PC-3 (cell line): Measurements from ENCODE around the gene ESPN.

ENCODE experiments used
- CTCF ChIP-seq: fragments of 300-600 bp; sonication (generic); conservative IDR thresholded peaks from 2 replicates; pipeline ENCODE4 v1.5.1; 2017; ENCODE audit warnings: antibody characterized with exemption, low read depth, mild to moderate bottlenecking, low read length
- EZH2 ChIP-seq: fragments of 300-600 bp; sonication (generic); IDR thresholded peaks from one replicate; pipeline ENCODE4 v1.6.1; 2017; ENCODE audit warnings: antibody characterized with exemption, mild to moderate bottlenecking, low read length; ENCODE audit not compliant: unreplicated experiment
- EZH2phosphoT487 ChIP-seq: fragments of 300-600 bp; sonication (generic); IDR thresholded peaks from 2 replicates; pipeline ENCODE4 v1.6.1; 2018; ENCODE audit warnings: mild to moderate bottlenecking, antibody characterized with exemption, low read length, borderline replicate concordance

- TF ChIP-seq CTCF: no peak
- no peak for TF ChIP-seq EZH2
- no peak for TF ChIP-seq EZH2phosphoT487
These were observed 38.1 kb upstream of the ESPN start for GRCh38 chr1:6386371-6386949.
